ENCODE results near the gene KIR3DL1. TPM values are rescaled to one million over a fixed set of nuclear protein-coding genes. Genes with fewer than 3 reads are reported as not detected.

Gene KIR3DL1
- not detected in 5 replicates for total RNA-seq (2022; extraction: Qiagen RNA extraction; ENCODE audit: low read depth)

GRCh38 chr19:54816251-54816650, at the start of gene KIR3DL1:
Gene KIR3DL1, plus strand, starts transcription at chr19:54816468.

GRCh38 chr19:54769646-54770045, 46.6 kb upstream of the KIR3DL1 start, which contains the start of gene KIR2DL1:
Gene KIR2DL1, plus strand, starts transcription at chr19:54769793. Its CDS starts 58 bp downstream, at chr19:54769851.

GRCh38 chr19:54803410-54803809, 12.9 kb upstream of the KIR3DL1 start, which contains the start of gene KIR2DL4:
Gene KIR2DL4, plus strand, starts transcription at chr19:54803610. Its CDS starts 42 bp downstream, at chr19:54803652.

DNA sequence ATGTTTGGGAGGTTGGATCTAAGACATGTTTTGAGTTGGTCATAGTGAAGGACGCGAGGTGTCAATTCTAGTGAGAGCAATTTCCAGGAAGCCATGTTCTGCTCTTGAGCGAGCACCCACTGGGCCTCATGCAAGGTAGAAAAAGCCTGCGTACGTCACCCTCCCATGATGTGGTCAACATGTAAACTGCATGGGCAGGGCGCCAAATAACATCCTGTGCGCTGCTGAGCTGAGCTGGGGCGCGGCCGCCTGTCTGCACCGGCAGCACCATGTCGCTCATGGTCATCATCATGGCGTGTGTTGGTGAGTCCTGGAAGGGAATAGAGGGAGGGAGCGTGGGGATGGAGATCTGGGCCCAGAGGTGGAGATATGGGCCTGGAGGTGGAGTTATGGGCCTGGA, 16.2 kb downstream of the KIR3DL1 start, which contains the start of gene KIR2DS4:
TSS of gene KIR2DS4 (plus strand) at position 181 of the 400 bp plus-strand sequence.

DNA sequence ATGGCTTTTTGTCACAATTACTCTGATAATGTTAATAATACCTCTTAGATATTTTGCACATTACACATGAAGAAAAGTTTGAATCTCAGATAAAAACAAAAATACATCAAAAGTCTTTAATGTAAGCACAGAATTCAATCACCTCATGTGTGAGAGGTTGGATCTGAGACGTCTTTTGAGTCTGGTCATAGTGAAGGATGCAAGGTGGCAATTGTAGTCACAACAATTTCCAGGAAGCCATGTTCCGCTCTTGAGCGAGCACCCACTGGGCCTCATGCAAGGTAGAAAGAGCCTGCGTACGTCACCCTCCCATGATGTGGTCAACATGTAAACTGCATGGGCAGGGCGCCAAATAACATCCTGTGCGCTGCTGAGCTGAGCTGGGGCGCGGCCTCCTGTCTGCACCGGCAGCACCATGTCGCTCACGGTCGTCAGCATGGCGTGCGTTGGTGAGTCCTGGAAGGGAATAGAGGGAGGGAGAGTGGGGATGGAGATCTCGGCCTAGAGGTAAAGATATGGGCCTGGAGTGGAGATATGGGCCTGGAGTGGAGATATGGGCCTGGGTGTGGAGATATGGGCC, 33.9 kb downstream of the KIR3DL1 start, which contains the start of gene KIR3DL2:
TSS of gene KIR3DL2 (plus strand) at position 383 of the 580 bp plus-strand sequence. CDS start at position 416, 33 bp downstream.

DNA sequence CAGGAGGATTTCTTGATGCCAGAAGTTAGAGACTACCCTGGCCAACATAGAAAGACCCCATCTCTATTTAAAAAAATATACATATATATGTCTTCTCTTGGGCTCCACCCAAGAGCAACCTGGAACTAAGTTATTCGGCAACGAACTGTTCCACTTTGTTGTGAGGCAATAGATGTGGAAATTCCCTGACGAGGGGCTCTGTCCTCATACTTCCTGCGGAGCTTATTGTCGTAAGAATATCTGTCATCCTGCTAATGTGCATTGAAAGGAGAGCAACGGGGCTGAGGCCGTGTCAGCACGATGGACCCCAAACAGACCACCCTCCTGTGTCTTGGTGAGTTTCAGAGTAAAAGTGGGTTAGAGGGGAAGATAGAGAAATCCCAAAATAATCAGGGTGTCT, 57.7 kb downstream of the KIR3DL1 start, which contains the start of gene FCAR:
TSS of gene FCAR (plus strand) at position 246 of the 400 bp plus-strand sequence. CDS start at position 301, 55 bp downstream.

Other genes starting within 250 kb of the KIR3DL1 start
- gene LILRA2, start 242.7 kb upstream of the KIR3DL1 start, total RNA-seq (2022; extraction: Qiagen RNA extraction; ENCODE audit: low read depth): 0.09 TPM in 1 of 5 replicates, not detected in the others
- not detected in 5 replicates for gene LILRA1, start 222.8 kb upstream of the KIR3DL1 start, total RNA-seq (2022; extraction: Qiagen RNA extraction; ENCODE audit: low read depth)
- 0.07 TPM in 1 of 5 replicates, not detected in the others for gene LILRB1, start 186.0 kb upstream of the KIR3DL1 start, total RNA-seq (2022; extraction: Qiagen RNA extraction; ENCODE audit: low read depth)
- not detected in 5 replicates for gene LILRB4, start 153.5 kb upstream of the KIR3DL1 start, total RNA-seq (2022; extraction: Qiagen RNA extraction; ENCODE audit: low read depth)
- not detected in 5 replicates for gene KIR3DL3, start 92.0 kb upstream of the KIR3DL1 start, total RNA-seq (2022; extraction: Qiagen RNA extraction; ENCODE audit: low read depth)
- gene KIR2DL3, start 78.0 kb upstream of the KIR3DL1 start, total RNA-seq (2022; extraction: Qiagen RNA extraction; ENCODE audit: low read depth): not detected in 5 replicates
- not detected in 5 replicates for gene KIR2DL1, start 46.7 kb upstream of the KIR3DL1 start, total RNA-seq (2022; extraction: Qiagen RNA extraction; ENCODE audit: low read depth)
- not detected in 5 replicates for gene KIR2DL4, start 12.9 kb upstream of the KIR3DL1 start, total RNA-seq (2022; extraction: Qiagen RNA extraction; ENCODE audit: low read depth)
- not detected in 5 replicates for gene KIR2DS4, start 16.2 kb downstream of the KIR3DL1 start, total RNA-seq (2022; extraction: Qiagen RNA extraction; ENCODE audit: low read depth)
- not detected in 5 replicates for gene KIR3DL2, start 34.0 kb downstream of the KIR3DL1 start, total RNA-seq (2022; extraction: Qiagen RNA extraction; ENCODE audit: low read depth)
- gene FCAR, start 57.8 kb downstream of the KIR3DL1 start, total RNA-seq (2022; extraction: Qiagen RNA extraction; ENCODE audit: low read depth): not detected in 5 replicates
- gene NCR1, start 89.7 kb downstream of the KIR3DL1 start, total RNA-seq (2022; extraction: Qiagen RNA extraction; ENCODE audit: low read depth): not detected in 5 replicates
- 0.08 TPM in 1 of 5 replicates, not detected in the others for gene NLRP7, start 131.1 kb downstream of the KIR3DL1 start, total RNA-seq (2022; extraction: Qiagen RNA extraction; ENCODE audit: low read depth)
- gene NLRP2, start 149.9 kb downstream of the KIR3DL1 start, total RNA-seq (2022; extraction: Qiagen RNA extraction; ENCODE audit: low read depth): 22.7 to 28.3 TPM (median 27.2 TPM) in 5 replicates
- gene GP6, start 221.8 kb downstream of the KIR3DL1 start, total RNA-seq (2022; extraction: Qiagen RNA extraction; ENCODE audit: low read depth): 0.13 to 0.46 TPM (median 0.19 TPM) in 3 of 5 replicates, not detected in the others
- 14.5 to 21.2 TPM (median 20.8 TPM) in 5 replicates for gene RDH13, start 246.7 kb downstream of the KIR3DL1 start, total RNA-seq (2022; extraction: Qiagen RNA extraction; ENCODE audit: low read depth)